GM06990 (cell line): ENCODE results near the gene TNFRSF4.

ENCODE experiments used
- DNase-seq: peaks from one replicate; pipeline ENCODE4 v3.0.0-alpha.2; 2011; ENCODE audit not compliant: insufficient read length; ENCODE audit errors: extremely low read depth
- H3K27me3 ChIP-seq: replicated peaks from 2 replicates; pipeline ENCODE4 v1.6.0; 2011; ENCODE audit warnings: low read length; ENCODE audit not compliant: control insufficient read depth, insufficient read depth
- H3K36me3 ChIP-seq: 2 replicates; pipeline ENCODE4 v1.5.1; 2011; ENCODE audit warnings: low read length; ENCODE audit not compliant: control insufficient read depth, insufficient read depth
- H3K4me3 ChIP-seq: replicated peaks from 2 replicates; pipeline ENCODE4 v1.5.1; 2011; ENCODE audit warnings: low read depth, mild to moderate bottlenecking, control low read depth, low read length
- CTCF ChIP-seq: IDR thresholded peaks from 2 replicates; pipeline ENCODE4 v1.5.1; 2011; ENCODE audit warnings: low read length, control low read depth, mild to moderate bottlenecking, inconsistent platforms; ENCODE audit not compliant: insufficient read depth, poor library complexity, severe bottlenecking

The TNFRSF4 gene

DNA sequence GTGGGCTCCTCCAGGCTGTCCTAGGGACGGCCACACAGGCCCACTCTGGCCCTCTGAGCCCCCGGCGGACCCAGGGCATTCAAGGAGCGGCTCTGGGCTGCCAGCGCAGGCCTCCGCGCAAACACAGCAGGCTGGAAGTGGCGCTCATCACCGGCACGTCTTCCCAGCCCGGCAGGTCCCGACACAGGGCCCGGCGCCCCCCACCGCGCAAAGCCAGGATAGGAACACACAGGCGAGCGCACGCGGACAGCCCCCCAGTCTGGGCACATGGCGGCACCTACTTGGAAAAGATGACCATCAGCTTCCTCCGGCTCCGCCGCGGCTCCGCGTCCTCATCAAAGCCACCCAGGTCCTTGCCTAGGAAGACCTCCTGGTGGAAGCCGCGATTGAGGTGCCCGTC, 14.2 kb upstream of the TNFRSF4 start:
- TF ChIP-seq CTCF: no peak

DNA sequence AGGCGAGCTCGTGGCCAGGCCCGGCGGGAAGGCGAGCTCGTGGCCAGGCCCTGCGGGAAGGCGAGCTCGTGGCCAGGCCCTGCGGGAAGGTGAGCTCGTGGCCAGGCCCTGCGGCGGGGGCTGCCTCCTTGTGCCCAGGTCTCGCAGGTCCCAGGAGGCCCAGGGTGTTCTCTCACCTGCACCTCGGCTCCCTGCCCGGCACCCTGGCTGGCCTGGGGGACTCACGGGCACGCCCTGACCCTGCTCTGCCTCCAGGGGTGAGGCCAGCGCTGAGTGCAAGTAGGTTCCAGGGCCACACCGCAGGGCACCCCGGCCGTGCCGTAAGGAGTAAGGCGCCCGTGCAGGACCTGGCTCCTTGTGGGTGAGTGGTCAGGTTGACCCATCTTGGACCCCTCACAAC, 13.4 kb upstream of the TNFRSF4 start:
- no peaks in the 10 kb centered on the region for H3K27me3 ChIP-seq
- no peak for DNase-seq
- no peak overlapping the region for H3K4me3 ChIP-seq
- H3K36me3 ChIP-seq: peaks cover 39% of the 10 kb centered on the region
- TF ChIP-seq CTCF: no peak

More for the DNA sequence above, 14.2 kb upstream of the TNFRSF4 start:
- Histone ChIP-seq H3K36me3 (peaks cover 34% of the 10 kb centered on the region), H3K4me3 (no peak overlapping the region), H3K27me3 (no peaks in the 10 kb centered on the region)
- DNase-seq: no peak

DNA sequence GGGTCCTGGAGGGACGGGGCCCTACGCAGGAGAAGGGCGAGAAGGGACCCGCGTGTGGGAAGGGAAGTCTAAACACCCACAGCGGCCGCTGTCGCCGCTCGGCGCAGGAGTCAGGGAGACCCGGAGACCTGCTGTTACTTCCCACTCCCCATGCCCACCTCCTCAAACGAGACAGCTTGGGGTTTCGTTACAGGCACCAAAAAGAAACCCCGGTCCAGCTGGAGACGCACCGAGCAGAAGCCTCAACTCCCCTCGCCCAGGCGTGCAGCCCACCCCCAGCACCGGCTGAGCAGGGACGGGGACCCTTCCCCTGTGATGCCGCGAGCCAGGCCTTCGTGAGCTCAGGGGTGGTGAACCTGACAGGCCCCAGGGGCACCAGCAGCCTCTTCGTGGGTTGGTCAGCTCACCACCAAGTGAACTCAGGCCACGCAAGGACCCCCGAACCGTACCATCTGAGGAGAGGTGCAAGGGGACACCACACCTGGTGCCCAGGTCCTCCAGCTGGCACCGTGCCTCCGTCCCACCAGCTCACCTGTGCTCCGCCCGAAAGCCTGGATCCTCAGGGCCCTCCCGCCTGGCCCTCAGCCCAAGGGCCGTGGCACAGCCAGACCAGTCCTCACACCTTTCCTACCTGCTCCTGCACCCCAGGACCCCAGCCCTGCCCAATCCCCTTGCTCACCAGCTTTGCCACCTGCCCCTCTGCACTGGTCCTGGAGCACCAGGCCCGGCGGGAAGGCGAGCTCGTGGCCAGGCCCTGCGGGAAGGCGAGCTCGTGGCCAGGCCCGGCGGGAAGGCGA, 12.8 kb upstream of the TNFRSF4 start:
- Histone ChIP-seq H3K27me3 (no peaks in the 10 kb centered on the region), H3K36me3 (peaks cover 42% of the 10 kb centered on the region), H3K4me3 (no peak overlapping the region)
- DNase-seq: no peak
- TF ChIP-seq CTCF: no peak

- Histone ChIP-seq H3K4me3 (no peak overlapping the region), H3K36me3 (peaks cover 44% of the 10 kb centered on the region), H3K27me3 (no peaks in the 10 kb centered on the region)
- no peak for TF ChIP-seq CTCF
- DNase-seq: no peak
These were observed 12.0 kb upstream of the TNFRSF4 start for GRCh38 chr1:1225913-1226312.

- Histone ChIP-seq H3K36me3 (peaks cover 45% of the 10 kb centered on the region), H3K27me3 (no peaks in the 10 kb centered on the region), H3K4me3 (no peak overlapping the region)
- DNase-seq: no peak
- no peak for TF ChIP-seq CTCF
These were observed 11.4 kb upstream of the TNFRSF4 start for GRCh38 chr1:1225238-1225845.
